IMR-90 (cell line): ENCODE measurements around the gene ERCC5.

Experiments
- BHLHE40 ChIP-seq: fragments of 150-350 bp; IDR thresholded peaks from 2 replicates; pipeline ENCODE4 v1.6.1; 2016; ENCODE audit warnings: mild to moderate bottlenecking, low read depth, low read length
- CEBPB ChIP-seq: IDR thresholded peaks from 2 replicates; pipeline ENCODE4 v1.6.1; 2012; ENCODE audit warnings: low read depth, low read length, improper control_type of control experiment
- CTCF ChIP-seq: conservative IDR thresholded peaks from 2 replicates; pipeline ENCODE4 v1.5.1; 2012; ENCODE audit warnings: mild to moderate bottlenecking, low read depth, low read length, improper control_type of control experiment
- MXI1 ChIP-seq: IDR thresholded peaks from 2 replicates; pipeline ENCODE4 v1.6.1; 2012; ENCODE audit warnings: low read depth, mild to moderate bottlenecking, low read length, moderate library complexity, borderline replicate concordance
- POLR2A ChIP-seq: IDR thresholded peaks from 2 replicates; pipeline ENCODE4 v1.6.1; 2012; ENCODE audit warnings: mild to moderate bottlenecking, low read depth, low read length
- RCOR1 ChIP-seq: IDR thresholded peaks from 2 replicates; pipeline ENCODE4 v1.6.1; 2012; ENCODE audit warnings: mild to moderate bottlenecking, low read length, improper control_type of control experiment; ENCODE audit not compliant: insufficient replicate concordance
- SMC3 ChIP-seq: fragments of 150-350 bp; IDR thresholded peaks from 2 replicates; pipeline ENCODE4 v1.6.1; 2016; ENCODE audit warnings: low read depth, mild to moderate bottlenecking, antibody characterized with exemption, low read length, moderate library complexity

- TF ChIP-seq CTCF (no peak), RCOR1 (no peak), SMC3 (no peak), CEBPB (no peak), BHLHE40 (no peak), MXI1 (no peak), POLR2A (no peak)
These were observed 26.3 kb downstream of the ERCC5 start for GRCh38 chr13:102872131-102872530.
